ENCODE measurements around the gene PPFIBP1. TPM values are rescaled to one million over a fixed set of nuclear protein-coding genes. Genes with fewer than 3 reads are reported as not detected.
"Not testable (repeated sequence)": the region's sequence is repeated elsewhere in the genome, so short reads cannot be mapped to it uniquely, and the experiment has no call there.

PPFIBP1 gene
- total RNA-seq, 2 donors from 2014 or later = 61.3 to 121 TPM

- Histone ChIP-seq H3K27ac (no peak overlapping the region), H3K4me3 (no peak overlapping the region), H3K36me3 (no peaks in the 10 kb centered on the region), H3K27me3 (replicated peaks; ENCODE audit: insufficient read depth) (no peaks in the 10 kb centered on the region), H3K4me1 (replicated peaks) (peaks cover 10% of the 10 kb centered on the region), H3K9me3 (no peaks in the 10 kb centered on the region)
- 84% methylated on average over 7 of the region's 7 CpGs for WGBS
- intact Hi-C loops (cut with DNase I) = no loop called here
- no peak for DNase-seq (ENCODE audit: low spot score)
- no peak for TF ChIP-seq POLR2A (IDR thresholded peaks at IDR 0.05)
Observed at GRCh38 chr12:27578689-27579372, 54.8 kb downstream of the PPFIBP1 start.

- no peak overlapping the region for H3K27ac ChIP-seq
- no peak overlapping the region for H3K4me3 ChIP-seq
- peaks cover 10% of the 10 kb centered on the region for H3K4me1 ChIP-seq (replicated peaks)
- no peak for DNase-seq (ENCODE audit: low spot score)
- no peaks in the 10 kb centered on the region for H3K9me3 ChIP-seq
- H3K27me3 ChIP-seq (replicated peaks; ENCODE audit: insufficient read depth) = no peaks in the 10 kb centered on the region
- TF ChIP-seq POLR2A (IDR thresholded peaks at IDR 0.05) (no peak), POLR2AphosphoS5 (IDR thresholded peaks at IDR 0.05) (no peak)
- TF ChIP-seq, protein P1, sequence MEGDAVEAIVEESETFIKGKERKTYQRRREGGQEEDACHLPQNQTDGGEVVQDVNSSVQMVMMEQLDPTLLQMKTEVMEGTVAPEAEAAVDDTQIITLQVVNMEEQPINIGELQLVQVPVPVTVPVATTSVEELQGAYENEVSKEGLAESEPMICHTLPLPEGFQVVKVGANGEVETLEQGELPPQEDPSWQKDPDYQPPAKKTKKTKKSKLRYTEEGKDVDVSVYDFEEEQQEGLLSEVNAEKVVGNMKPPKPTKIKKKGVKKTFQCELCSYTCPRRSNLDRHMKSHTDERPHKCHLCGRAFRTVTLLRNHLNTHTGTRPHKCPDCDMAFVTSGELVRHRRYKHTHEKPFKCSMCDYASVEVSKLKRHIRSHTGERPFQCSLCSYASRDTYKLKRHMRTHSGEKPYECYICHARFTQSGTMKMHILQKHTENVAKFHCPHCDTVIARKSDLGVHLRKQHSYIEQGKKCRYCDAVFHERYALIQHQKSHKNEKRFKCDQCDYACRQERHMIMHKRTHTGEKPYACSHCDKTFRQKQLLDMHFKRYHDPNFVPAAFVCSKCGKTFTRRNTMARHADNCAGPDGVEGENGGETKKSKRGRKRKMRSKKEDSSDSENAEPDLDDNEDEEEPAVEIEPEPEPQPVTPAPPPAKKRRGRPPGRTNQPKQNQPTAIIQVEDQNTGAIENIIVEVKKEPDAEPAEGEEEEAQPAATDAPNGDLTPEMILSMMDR (IDR thresholded peaks at IDR 0.05) = no peak
- WGBS = 74% methylated on average over 9 of the region's 9 CpGs
- intact Hi-C loops (cut with DNase I) = no loop called here
- no peaks in the 10 kb centered on the region for H3K36me3 ChIP-seq
Observed at GRCh38 chr12:27580561-27581330, 56.7 kb downstream of the PPFIBP1 start.

- H3K4me3 ChIP-seq; H3K27ac ChIP-seq; H3K27me3 ChIP-seq (replicated peaks; ENCODE audit: insufficient read depth); H3K36me3 ChIP-seq; intact Hi-C loops (cut with DNase I); H3K9me3 ChIP-seq; DNase-seq (ENCODE audit: low spot score): not testable (repeated sequence)
- peaks cover 10% of the 10 kb centered on the region for H3K4me1 ChIP-seq (replicated peaks)
- WGBS = 97% methylated on average over 1 of the region's 1 CpG
Observed at GRCh38 chr12:27581331-27581671, 57.3 kb downstream of the PPFIBP1 start.

DNA sequence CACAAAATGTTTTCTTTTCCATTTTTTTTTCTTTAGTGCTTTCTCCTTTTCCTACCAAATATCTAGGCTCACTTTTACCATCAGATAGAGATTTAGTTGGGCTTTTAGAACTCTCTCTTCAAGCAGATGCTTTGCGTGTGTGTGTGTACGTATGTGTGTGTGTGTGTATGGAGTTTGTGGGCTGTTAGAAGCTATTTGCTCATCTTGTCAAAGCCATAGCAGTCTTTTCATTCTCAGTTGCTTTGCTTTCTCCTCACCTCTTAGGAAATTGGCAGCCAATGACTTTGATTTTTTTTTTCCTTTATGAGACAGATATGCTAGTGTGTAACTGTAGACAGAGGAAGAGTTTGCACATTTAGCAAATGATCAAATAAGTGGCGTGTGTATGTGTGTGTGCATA, 57.8 kb downstream of the PPFIBP1 start:
- WGBS = 56% methylated on average over 3 of the region's 3 CpGs
- H3K27ac ChIP-seq; DNase-seq (ENCODE audit: low spot score); H3K9me3 ChIP-seq; H3K36me3 ChIP-seq; H3K4me3 ChIP-seq; intact Hi-C loops (cut with DNase I); H3K27me3 ChIP-seq (replicated peaks; ENCODE audit: insufficient read depth): not testable (repeated sequence)
- H3K4me1 ChIP-seq (replicated peaks) = peaks cover 10% of the 10 kb centered on the region

DNA sequence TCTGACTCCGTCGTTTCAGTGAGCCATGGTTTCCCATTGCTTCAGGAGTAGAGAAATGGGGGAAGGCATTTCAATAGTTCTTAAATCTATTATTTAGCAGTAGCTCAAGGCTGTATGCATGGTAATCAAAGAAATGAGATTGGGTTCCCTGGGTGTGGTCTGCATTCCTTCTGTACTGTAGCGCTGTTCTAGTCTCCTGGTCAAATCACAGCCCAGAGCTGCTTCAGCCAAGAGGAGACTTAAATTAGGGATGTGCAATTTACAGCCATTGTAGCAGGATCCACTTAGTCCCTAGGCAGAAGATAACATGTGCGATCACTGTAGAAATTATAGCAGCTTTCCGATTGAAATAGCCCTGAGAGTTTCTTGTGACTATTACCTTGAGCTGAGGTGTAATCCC, 58.4 kb downstream of the PPFIBP1 start:
- intact Hi-C loops (cut with DNase I); H3K36me3 ChIP-seq: not testable (repeated sequence)
- WGBS = 60% methylated on average over 5 of the region's 5 CpGs

GRCh38 chr12:27583057-27583797, 59.2 kb downstream of the PPFIBP1 start:
- no peak for DNase-seq (ENCODE audit: low spot score)
- intact Hi-C loops (cut with DNase I) = no loop called here
- no peak overlapping the region for H3K4me3 ChIP-seq

More for the DNA sequence above, 58.4 kb downstream of the PPFIBP1 start:
- not testable (repeated sequence) for H3K4me3 ChIP-seq; DNase-seq (ENCODE audit: low spot score); H3K27ac ChIP-seq; H3K27me3 ChIP-seq (replicated peaks; ENCODE audit: insufficient read depth); H3K9me3 ChIP-seq
- H3K4me1 ChIP-seq (replicated peaks) = peaks cover 10% of the 10 kb centered on the region

More at GRCh38 chr12:27583057-27583797, 59.2 kb downstream of the PPFIBP1 start:
- H3K9me3 ChIP-seq = no peaks in the 10 kb centered on the region
- peaks cover 10% of the 10 kb centered on the region for H3K4me1 ChIP-seq (replicated peaks)
- TF ChIP-seq, protein P1 (IDR thresholded peaks at IDR 0.05) = no peak
- TF ChIP-seq POLR2A (IDR thresholded peaks at IDR 0.05) (no peak), POLR2AphosphoS5 (IDR thresholded peaks at IDR 0.05) (no peak)
- no peaks in the 10 kb centered on the region for H3K36me3 ChIP-seq
- peak overlapping the region in 1 of 2 donors; percentile 31 for H3K27ac ChIP-seq
- WGBS = 61% methylated on average over 3 of the region's 3 CpGs
- no peaks in the 10 kb centered on the region for H3K27me3 ChIP-seq (replicated peaks; ENCODE audit: insufficient read depth)

Measured in prostate gland (tissue), 2 donors.